Measurements from ENCODE around the gene FER.
"Not testable (repeated sequence)": the region's sequence is repeated elsewhere in the genome, so short reads cannot be mapped to it uniquely, and the experiment has no call there.

FER gene

DNA sequence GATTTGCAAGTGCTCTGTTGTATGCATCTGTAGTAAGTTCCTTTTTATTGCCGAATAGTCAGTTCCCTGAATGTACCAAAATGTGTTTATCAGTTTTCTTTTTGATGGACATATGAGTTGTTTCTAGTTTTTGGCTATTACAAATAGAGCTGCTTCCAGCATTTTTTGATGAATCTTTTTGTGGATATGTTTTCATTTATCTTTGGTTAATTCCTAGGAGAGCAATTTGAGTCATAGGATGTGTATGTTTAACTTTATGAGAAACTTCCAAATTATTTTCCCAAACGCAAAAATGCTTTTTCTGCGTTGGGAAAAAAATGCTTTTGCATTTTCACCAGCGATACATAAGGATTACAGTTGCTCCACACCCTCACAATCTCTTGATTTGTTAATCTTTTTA is 287.7 kb downstream of the FER start:
- no peak for DNase-seq (ENCODE audit: low read depth)

DNA sequence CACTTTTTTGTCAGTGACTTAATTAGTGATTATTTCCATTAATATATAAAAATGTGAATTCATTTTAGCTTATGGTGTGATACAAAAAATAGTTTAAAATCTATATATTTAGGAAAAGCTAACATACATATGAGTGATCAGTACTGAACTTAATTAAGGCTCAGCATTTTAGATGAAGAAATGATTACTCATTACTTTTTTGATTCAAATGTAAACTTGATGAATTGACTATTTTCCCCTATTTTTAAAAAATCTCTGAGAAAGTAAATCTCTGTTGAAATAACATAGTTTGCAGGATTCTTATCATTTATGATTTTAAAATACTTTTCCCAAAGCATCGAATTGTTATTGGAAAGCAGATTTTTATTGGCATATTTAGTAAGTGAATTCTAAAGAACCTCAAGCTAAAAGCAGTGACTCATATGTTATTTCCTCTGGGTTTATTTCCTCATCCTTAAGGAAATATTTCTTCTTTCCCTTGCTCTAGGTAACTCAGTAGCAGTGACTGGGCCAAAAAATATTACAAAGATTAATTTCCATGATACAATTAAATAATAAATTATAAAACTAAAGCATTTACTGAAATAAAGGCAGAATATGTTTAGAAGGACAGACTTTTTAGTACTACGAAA is 290.6 kb downstream of the FER start:
- no peak for DNase-seq (ENCODE audit: low read depth)

DNA sequence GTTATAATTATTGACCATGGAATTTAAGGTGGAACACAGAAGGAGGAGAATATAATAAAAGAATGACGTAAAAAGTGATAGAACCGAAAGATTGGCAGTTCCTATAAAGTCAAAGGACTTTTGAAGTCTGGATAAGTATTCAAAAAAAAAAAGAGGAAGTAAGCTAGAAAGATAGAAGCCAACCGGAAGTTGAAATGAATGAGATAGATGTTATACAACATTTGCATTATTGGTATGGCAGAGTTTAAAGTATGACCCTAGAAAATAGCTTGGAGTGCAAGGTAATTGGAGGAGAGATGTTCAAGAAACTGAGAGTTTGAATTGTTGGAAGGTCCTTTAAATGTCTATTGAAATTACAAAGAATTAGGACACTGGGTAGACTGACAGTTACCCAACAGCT is 293.6 kb downstream of the FER start:
- DNase-seq (ENCODE audit: low read depth) = no peak

DNA sequence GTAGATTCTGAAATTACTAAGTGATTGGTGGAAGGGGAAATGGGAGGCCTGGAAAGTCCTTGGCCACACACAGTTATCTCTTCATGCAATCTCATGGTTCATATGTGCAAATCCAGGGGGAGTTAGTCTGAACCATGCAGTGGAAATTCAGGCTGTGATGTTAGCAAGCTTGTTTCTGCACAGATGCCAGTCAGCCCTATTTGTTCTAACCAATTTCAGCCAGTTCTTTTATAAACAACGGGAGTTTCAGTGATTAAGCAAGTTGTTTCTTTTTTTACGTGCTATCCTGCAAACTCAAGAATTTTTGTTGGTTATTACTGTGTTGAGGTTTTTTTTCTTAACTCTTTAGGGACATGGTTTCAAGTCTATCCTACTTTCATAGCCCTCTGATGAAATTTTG is 298.0 kb downstream of the FER start:
- DNase-seq (ENCODE audit: low read depth) = no peak

DNA sequence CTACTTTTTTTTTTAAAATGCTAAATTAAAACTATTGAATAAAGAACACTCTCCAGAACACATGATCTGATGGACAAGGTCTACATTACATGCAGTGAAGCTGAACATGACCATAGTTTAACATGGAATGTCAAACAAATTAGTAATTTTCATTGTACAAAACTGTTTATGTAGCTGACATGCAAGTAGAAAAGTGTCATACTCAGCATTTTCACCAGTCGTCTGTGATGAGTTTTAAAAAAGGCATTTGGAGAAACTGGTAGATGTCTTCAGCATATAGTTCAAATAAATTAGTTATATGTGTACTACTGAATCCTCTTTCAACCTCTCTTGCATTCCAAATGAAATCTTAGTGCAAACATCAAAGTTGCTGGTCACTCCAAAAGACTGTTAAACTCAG is 301.9 kb downstream of the FER start:
- no peak for DNase-seq (ENCODE audit: low read depth)

DNA sequence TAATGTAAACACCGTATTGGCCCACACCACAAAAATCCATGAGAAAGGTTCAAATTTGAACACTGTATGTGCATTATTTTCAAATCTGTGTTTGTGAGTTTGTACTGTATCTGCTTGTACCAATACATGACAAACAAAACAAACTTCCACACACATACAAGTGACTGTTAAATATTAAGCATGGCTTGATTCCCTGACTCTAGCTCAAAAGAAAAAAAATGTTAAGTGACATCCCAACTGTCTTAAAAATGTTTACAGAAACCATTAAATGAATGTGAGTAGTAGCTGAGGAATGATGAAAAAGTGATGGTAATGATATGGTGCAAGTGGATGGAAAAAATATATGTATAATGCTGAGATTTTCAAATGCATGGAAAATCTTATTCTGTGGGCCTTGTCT is 302.6 kb downstream of the FER start:
- DNase-seq (ENCODE audit: low read depth) = not testable (repeated sequence)

DNA sequence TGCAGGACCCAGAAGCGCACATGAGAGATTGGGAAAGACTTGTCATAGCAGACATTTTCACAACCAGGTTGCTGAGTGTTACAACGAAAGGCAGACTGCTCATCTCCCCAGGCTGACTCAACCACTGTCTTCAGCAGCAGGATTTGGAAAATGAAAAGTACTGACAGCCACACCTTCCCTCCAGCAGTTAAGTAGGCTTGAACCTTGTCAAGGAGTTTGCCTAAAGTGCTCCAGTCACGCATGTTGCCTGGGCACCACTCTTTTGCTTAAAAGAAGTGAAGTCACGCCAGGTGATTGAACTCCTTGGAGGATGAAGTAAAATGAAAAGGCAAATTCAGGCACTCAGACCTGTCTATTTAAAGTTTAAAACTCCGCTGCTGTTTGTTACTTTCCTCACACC is 304.5 kb downstream of the FER start:
- DNase-seq (ENCODE audit: low read depth) = not testable (repeated sequence)

DNA sequence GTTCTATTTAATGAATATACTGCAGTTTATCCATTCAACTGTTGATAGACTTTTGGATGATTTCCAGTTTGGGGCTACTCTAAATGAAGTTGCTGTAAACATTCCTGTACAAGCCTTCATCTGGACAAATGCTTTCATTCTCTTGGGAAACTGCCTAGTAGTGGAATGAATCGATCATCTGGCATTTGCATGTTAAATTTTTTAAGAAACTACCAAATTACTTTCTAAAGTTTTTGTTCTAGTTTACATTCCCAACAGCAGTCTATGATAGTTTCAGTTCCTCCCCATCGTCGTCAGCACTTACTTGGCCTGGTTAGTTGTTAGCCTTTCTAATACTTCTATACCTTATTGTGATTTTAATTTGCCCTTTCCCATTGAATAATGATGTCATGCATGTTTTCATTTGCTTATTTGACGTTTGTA is 306.3 kb downstream of the FER start:
- peak; percentile 53 for DNase-seq (ENCODE audit: low read depth)

DNA sequence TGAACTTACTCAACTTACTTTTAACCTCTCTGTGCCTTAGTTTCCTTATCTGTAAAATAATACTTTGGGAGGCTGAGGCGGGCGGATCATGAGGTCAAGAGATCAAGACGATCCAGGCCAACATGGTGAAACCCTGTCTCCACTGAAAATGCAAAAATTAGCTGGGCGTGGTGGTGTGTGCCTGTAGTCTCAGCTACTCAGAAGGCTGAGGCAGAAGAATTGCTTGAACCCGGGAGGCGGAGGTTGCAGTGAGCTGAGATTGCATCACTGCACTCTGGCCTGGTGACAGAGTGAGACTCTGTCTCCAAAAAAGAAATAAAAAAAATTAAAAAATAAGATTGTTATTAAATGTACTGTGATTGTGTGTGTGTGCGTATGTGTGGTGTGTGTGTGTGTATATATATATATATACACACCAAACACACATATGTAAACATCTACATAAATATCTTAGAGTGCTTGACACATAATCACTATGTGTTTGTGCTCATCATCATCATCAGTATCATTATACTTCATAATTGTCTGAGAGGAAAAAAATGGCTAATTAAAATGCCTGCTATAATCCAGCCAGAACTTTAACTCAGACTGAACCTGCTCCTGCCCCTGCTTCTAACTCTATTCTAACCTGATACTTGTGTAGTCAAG is 312.8 kb downstream of the FER start:
- no peak for DNase-seq (ENCODE audit: low read depth)

DNA sequence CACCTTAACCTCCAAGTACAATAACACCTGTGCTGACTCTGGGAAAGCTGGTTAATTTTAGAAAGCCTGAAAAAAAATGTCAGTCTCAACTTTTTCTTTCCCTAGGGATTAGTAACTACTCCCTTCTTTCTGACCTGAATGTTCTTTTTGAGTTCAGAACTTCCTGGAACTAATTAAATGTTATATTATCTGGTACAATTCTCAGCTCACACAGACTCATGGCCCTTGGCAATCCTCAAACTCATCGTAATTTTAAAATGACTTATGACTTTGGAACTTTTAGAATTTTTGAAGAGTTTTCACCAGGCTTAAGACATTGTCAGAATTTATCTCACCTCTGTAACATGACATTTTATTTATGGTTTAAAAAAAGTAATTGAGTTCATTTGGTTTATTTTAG is 315.0 kb downstream of the FER start:
- no peak for DNase-seq (ENCODE audit: low read depth)

DNA sequence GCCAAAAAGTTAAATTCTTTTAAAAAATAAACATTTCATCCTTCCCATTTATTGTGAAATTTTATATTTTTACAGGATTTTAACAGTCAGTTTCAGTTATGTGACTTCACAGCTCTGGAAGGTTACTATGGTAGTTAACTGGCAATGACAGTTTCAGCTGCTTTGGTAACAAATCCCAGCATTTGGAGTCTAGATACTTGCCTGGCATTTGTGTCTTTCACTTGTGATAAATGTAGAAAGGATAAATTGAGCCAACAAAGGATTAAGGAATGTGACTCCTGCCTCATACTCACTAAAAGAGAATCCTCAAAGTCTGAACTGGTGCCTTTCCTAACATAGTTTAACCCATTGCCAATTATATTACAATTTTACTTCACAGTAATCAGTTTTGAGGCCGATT is 315.5 kb downstream of the FER start:
- no peak for DNase-seq (ENCODE audit: low read depth)

DNA sequence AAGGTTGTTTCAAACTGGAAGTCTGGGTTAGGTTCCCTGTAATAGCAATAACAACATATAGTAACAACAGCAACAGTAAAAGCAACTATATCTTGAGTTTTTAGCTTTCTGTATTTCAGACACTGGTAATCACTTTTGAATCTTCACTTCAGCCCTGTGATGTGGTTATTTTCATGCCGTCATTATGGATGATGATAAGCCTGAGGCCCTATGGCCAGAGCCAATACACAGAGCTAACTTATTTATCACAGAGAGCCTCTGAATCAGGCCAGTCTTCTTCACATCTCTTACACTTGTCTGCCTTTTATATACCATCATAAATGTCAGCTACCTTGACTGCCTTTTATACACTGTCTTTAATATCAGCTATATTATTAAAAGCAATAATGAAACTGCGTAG is 329.0 kb downstream of the FER start:
- DNase-seq (ENCODE audit: low read depth) = no peak

DNA sequence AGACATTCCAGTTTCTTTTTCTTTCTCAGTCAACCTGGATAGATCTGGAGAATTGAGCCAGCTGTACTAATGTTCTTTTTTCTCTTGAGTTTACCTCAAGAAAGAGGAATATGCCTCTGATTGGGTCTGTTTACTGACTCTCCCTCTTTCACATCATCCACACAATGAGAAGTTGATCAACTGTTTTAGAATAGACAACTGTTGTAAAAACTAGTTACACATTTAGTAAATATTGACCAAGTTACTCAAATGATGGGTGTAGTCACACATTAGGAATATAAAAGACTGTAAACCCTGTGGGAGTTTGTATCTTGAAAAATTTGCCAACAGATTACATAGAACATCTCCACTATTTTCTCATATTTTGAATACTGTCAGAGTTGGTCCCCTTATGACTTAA is 330.8 kb downstream of the FER start:
- no peak for DNase-seq (ENCODE audit: low read depth)

DNA sequence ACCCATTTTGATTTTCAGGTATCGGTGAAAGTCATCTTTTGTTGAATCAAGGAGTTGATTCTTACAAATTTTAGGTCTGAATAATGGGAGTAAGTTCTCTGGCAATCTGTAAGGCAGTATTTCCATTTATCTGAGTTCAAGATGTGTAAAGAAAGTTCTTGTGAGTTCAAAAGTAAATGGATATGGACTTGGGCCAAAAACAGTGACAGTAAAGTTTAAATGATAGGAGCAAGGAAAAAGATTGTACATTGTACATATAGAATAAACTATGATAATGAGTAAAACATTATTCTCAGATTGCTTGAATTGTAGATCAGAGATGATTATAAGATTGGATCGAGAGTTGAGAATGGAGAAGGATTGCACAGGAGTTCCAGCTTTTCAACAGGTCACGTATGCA is 332.8 kb downstream of the FER start:
- no peak for DNase-seq (ENCODE audit: low read depth)

DNA sequence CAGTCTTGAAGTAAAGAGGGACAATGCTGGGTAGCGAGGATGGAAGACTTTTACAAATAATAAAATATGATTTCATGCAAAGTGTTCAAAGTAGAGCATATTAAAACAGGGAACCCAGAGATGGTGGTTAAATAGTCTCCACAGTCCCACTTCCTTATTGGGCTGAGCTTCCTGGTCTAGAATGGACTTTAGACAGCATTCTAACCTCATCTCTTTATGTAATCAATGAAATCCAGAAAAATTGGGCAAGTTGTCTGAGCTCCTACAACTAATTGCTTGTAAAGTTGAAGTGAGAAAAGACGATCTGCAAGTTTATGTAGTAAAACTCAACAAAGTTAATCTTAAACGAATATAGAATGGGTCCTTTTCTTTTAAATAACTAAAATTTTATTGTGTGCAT is 333.2 kb downstream of the FER start:
- DNase-seq (ENCODE audit: low read depth) = no peak

DNA sequence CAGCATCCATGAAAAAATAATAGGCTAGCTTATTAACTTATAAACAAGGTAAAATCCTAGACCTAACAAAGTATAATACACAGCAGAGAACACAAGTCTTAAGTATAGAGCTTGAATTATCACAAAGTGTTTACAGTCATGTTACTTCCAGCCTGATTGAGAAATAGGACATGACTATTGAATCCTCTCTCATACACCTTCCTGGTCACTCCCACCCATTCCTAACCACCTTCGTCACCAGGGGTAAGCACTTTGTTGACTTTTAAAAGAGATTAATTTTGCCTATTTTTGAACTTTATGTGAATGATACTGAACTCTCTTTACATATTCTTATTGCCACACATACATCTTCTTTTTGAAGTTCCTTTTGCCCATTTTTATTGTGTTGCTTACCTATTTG is 336.2 kb downstream of the FER start:
- no peak for DNase-seq (ENCODE audit: low read depth)

DNA sequence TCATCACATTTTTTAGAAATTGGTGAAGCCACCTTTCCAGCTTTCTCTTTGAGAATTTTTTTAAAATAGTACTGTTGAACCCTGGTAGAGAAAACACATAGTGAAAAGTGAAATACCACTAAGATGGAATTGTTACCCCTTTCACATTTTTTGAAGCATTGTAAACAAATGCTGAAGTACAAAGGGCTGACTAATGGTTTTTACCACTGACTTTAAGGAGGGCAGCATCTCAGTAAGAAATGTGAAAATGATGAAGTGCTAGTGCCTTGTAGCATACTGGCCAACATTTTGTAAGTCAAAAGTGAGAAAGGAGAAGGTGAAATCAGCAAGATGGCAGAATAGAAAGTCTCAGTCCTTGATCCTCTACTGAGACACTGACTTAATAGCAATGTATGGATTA is 341.5 kb downstream of the FER start:
- DNase-seq (ENCODE audit: low read depth) = no peak

DNA sequence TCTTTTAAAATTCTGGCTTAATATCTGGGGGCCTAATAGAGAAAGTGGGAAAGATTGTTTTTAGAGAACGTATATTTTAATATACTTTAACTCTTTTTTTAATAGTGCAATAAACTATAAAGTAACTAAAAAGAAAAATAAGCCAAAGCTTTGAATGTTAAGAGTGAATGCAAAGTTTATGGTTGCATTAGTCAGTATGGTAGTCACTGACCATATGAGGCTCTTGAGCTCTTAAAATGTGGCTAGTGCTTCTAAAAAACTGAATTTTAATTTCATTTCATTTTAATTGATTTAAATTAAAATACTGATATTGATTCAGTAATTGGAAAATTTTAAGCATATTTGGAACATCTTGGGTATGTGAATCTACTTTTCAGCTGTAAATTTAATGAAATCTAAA is 351.4 kb downstream of the FER start:
- no peak for DNase-seq (ENCODE audit: low read depth)

DNA sequence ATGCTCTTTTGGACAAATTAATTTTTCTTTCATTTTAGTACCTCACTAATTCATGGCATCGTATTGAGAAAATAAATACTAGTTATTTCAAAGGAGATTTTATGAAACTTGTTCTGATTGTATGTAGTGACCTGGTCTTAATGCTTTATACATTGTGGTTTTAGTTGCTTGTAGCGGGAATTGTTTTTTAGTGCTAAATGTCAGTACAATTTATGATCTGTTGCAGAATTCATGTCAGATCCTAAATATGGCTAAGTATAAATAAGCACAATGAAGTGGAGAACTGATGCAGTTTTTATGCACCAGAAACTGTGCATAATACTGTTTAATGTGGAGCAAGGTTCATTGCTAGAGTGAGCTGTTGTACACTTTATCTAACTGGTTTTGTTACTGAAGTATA is 353.3 kb downstream of the FER start:
- DNase-seq (ENCODE audit: low read depth) = no peak

DNA sequence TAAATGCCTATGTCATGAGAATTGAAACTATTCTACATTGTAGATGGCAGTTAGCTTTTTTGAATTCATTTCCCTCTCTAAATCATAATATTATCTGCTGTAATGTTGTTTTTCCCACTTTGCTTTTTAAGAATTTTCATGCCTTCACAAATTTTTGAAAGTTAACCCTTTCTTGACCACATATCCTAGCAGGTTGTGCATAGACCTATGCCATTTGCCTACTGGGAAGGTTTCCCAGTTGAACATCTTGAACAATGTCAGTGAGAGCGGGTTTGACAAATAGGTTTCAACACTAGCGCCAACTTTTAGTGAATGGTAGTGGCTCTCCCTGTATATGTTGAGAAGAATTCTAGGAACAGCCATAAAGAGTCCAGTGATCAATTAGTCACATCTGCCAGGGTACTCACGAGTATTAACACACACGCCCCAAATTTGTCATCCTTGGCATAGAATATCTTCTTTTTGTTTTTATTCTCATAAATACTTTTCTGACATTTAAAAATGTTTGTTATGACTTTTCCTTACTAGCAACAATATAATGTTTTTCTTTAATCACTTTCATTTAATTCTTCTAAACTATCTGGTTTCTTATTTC is 354.5 kb downstream of the FER start:
- no peak for DNase-seq (ENCODE audit: low read depth)

DNA sequence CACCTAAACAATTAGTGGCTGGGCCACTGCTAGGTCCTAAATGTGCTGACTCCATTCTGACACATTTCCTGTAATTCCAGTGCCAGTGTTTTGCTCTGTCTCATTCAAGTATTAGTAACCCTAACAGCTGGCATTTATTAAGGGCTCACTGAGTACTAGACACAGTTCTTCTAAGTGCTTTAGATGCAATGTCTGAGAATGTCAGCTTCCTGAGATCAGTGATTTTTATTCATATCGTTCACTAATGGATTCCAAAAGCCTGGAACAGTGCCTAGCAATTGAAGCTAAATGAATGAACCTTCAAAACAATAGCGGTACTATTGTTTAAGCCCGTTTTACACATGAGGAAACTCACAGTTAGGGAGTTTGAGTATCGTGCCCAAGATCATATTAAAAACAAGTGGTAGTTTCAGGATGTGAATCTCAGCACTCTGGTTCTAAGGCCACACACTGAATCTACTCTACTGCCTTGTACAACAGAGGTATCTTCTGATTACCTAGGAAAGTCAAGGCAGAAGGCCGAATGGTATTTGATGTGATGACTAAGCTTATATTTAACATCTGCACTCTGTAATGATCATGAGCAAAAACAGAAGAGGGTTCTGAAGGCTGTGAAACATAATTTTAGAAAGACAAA is 358.1 kb downstream of the FER start:
- peak; percentile 86 for DNase-seq (ENCODE audit: low read depth)

DNA sequence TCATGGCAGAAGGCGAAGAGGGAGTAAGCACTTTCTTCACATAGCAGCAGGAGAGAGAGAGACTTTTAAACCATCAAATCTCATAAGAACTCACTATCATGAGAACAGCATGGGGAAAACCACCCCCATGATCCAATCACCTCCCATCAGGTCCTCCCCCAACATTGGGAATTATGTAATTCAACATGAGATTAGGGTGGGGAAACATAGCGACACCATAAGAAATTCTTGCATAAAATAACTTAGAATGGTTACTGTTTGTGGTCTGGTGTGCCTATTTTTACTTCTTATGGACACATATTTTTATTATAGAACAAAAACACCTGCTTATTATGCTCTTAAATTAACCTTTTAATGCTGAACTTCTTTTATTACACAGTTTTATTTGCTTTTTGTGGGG is 364.0 kb downstream of the FER start:
- DNase-seq (ENCODE audit: low read depth) = no peak

DNA sequence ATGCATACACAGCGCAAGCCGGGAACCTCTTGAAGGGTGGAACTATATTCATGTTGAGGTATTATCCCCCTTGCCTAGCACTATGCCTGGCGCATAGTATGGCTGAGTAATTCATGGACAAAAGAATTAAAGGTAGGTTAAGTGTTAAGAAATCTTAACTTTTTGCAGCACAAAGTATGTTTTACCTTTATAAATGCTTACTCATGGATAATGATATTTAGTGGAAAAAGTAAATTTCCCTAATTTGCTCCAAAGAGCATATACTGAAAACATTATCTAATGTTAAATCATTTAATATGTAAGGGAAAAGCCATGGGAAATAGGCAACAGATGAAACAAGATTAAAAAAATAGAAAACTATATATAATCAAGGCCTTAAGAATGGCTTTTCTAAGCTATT is 365.9 kb downstream of the FER start:
- DNase-seq (ENCODE audit: low read depth) = no peak

DNA sequence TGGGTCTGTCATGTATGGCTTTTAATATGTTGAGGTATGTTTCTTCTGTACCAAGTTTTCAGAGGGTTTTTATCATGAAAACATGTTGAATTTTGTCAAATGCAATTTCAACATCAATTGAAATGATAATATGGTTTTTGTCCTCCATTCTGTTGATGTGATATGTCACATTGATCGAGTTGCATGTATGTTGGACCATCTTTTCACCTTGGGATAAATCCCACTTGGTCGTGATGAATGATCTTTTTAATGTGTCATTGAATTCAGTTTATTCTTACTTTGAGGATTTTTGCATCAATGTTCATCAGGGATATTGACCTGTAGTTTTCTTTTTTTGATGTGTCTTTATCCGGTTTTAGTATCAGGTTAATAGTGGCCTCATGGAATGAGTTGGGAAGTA is 373.5 kb downstream of the FER start:
- DNase-seq (ENCODE audit: low read depth) = no peak
